HCT116 (cell line): ENCODE results near the gene CCDC40. TPM values are rescaled to one million over a fixed set of nuclear protein-coding genes. Genes with fewer than 3 reads are reported as not detected.

Source experiments
- ATAC-seq: fragments of 200-7000 bp; cut with Tn5 transposase; 2 replicates; pipeline ENCODE4 v1.9.1; 2020; ENCODE audit warnings: mild to moderate bottlenecking, moderate library complexity
- BruUV-seq: library from RNA; stranded (reverse); fragments of 400-500 nt; replicated peaks from 2 replicates; lab custom pipeline; 2021; lab: Mats Ljungman, UMichigan
- CTCF ChIA-PET: fragments of 300-600 bp; sonication (Branson Sonifier 250); formaldehyde crosslinking; loops from one replicate; lab custom pipeline; 2021; ENCODE audit warnings: antibody characterized with exemption; lab: Charles Lee
- POLR2A ChIA-PET: fragments of 300-600, 350-600 bp; sonication (Branson Sonifier 250); formaldehyde crosslinking; loops from one replicate; lab custom pipeline; 2021; ENCODE audit warnings: antibody characterized with exemption; lab: Charles Lee
- RAD21 ChIA-PET, 2 experiments: fragments of 300-600 bp; sonication (Branson Sonifier 250); formaldehyde crosslinking; loops; one replicate each; lab custom pipeline; 2023; ENCODE audit warnings: low total read pairs in 2 of 2; ENCODE audit not compliant: uncharacterized antibody in 2 of 2, unreplicated experiment in 2 of 2, low non-redundant PET in 1 of 2; lab: Charles Lee
- DNase-seq: peaks from one replicate; pipeline ENCODE4 v3.0.0-alpha.2; 2010; ENCODE audit warnings: low read depth, low spot score
- H2AFZ ChIP-seq: fragments of 200-600 bp; shearing (Covaris generic), sonication (generic); 2 replicates; pipeline ENCODE4 v1.6.1; 2017; ENCODE audit warnings: low read depth, mixed run types, mixed read lengths, antibody characterized with exemption, low read length; ENCODE audit not compliant: poor library complexity, severe bottlenecking
- H3K27ac ChIP-seq: 2 replicates; pipeline ENCODE4 v1.5.1; 2012; ENCODE audit warnings: low read depth, low read length
- H3K27me3 ChIP-seq: fragments of 200-600 bp; sonication (generic); 2 replicates; pipeline ENCODE4 v1.6.1; 2016; ENCODE audit warnings: mixed run types, low read length, mixed read lengths; ENCODE audit not compliant: insufficient read depth
- H3K36me3 ChIP-seq, 2 experiments: fragments of 200-500 bp in 1 of 2; fragments of 200-600 bp in 1 of 2; sonication (Bioruptor generic) in 1 of 2; sonication (generic) in 1 of 2; 2 replicates each; pipeline versions ENCODE4 v1.5.1 to v1.6.1; 2014 to 2016; ENCODE audit warnings: low read length in 2 of 2, inconsistent platforms in 1 of 2, mixed read lengths in 1 of 2, mixed run types in 1 of 2; ENCODE audit not compliant: insufficient read depth in 2 of 2, control insufficient read depth in 1 of 2
- H3K4me1 ChIP-seq, 2 experiments: fragments of 200-600 bp in 1 of 2; sonication (generic) in 1 of 2; 2 replicates each; pipeline versions ENCODE4 v1.5.1 to v1.6.1; 2012 to 2017; ENCODE audit warnings: low read length in 2 of 2, inconsistent platforms in 1 of 2, mild to moderate bottlenecking in 1 of 2, mixed read lengths in 1 of 2, mixed run types in 1 of 2, moderate library complexity in 1 of 2; ENCODE audit not compliant: insufficient read depth in 2 of 2, control insufficient read depth in 1 of 2
- H3K4me2 ChIP-seq: fragments of 200-600 bp; sonication (generic); 2 replicates; pipeline ENCODE4 v1.6.1; 2017; ENCODE audit warnings: mixed run types, low read length, mixed read lengths
- H3K4me3 ChIP-seq, 2 experiments: fragments of 200-600 bp in 1 of 2; sonication (generic) in 1 of 2; replicated peaks in 1 of 2; 2 replicates each; pipeline ENCODE4 v1.5.1; 2011 to 2016; ENCODE audit warnings: low read length in 2 of 2, control low read depth in 1 of 2, low read depth in 1 of 2, mild to moderate bottlenecking in 1 of 2, mixed read lengths in 1 of 2, mixed run types in 1 of 2
- H3K79me2 ChIP-seq: fragments of 200-600 bp; sonication (generic); 2 replicates; pipeline ENCODE4 v1.6.1; 2017; ENCODE audit warnings: mild to moderate bottlenecking, mixed run types, low read length, moderate library complexity, mixed read lengths; ENCODE audit not compliant: insufficient read depth
- H3K9ac ChIP-seq: fragments of 200-600 bp; sonication (generic); 2 replicates; pipeline ENCODE4 v1.6.1; 2016; ENCODE audit warnings: low read length, mixed read lengths
- H3K9me2 ChIP-seq: fragments of 200-600 bp; sonication (generic), shearing (Covaris generic); 2 replicates; pipeline ENCODE4 v1.6.1; 2017; ENCODE audit warnings: mixed run types, mild to moderate bottlenecking, moderate library complexity; ENCODE audit not compliant: insufficient read depth
- H3K9me3 ChIP-seq, 2 experiments: fragments of 200-500 bp in 1 of 2; fragments of 200-600 bp in 1 of 2; sonication (Bioruptor generic) in 1 of 2; sonication (generic) in 1 of 2; 2 replicates each; pipeline ENCODE4 v1.6.1; 2014 to 2017; ENCODE audit warnings: low read length in 2 of 2, mixed read lengths in 2 of 2, inconsistent platforms in 1 of 2, low read depth in 1 of 2, mild to moderate bottlenecking in 1 of 2, mixed run types in 1 of 2, moderate library complexity in 1 of 2; ENCODE audit not compliant: control insufficient read depth in 1 of 2, insufficient read depth in 1 of 2
- H4K20me1 ChIP-seq: fragments of 200-600 bp; sonication (generic), shearing (Covaris generic); 2 replicates; pipeline ENCODE4 v1.6.1; 2017; ENCODE audit warnings: mixed run types, mild to moderate bottlenecking, moderate library complexity; ENCODE audit not compliant: insufficient read depth
- CBX3 ChIP-seq: IDR thresholded peaks from 2 replicates; pipeline ENCODE4 v1.6.1; 2012; ENCODE audit warnings: low read depth
- CEBPB ChIP-seq: IDR thresholded peaks from 2 replicates; pipeline ENCODE4 v1.6.1; 2012; ENCODE audit warnings: low read depth
- EZH2 ChIP-seq: fragments of 200-600 bp; sonication (generic); IDR thresholded peaks from 2 replicates; pipeline ENCODE4 v1.6.1; 2017; ENCODE audit warnings: antibody characterized with exemption, mixed run types
- EZH2phosphoT487 ChIP-seq: fragments of 200-600 bp; IDR thresholded peaks from 2 replicates; pipeline ENCODE4 v1.6.1; 2018; ENCODE audit warnings: antibody characterized with exemption, borderline replicate concordance
- FOSL1 ChIP-seq: IDR thresholded peaks from 2 replicates; pipeline ENCODE4 v1.6.1; 2012; ENCODE audit warnings: low read depth
- POLR2A ChIP-seq: IDR thresholded peaks from 2 replicates; pipeline ENCODE4 v1.7.0; 2011; ENCODE audit warnings: borderline replicate concordance; ENCODE audit not compliant: insufficient read depth, insufficient read length; ENCODE audit errors: extremely low read depth
- POLR2AphosphoS5 ChIP-seq: IDR thresholded peaks from 2 replicates; pipeline ENCODE4 v1.6.1; 2011; ENCODE audit warnings: mild to moderate bottlenecking, low read depth, low read length, moderate library complexity
- SIN3A ChIP-seq: IDR thresholded peaks from 2 replicates; pipeline ENCODE4 v1.6.1; 2012; ENCODE audit warnings: low read depth
- SP1 ChIP-seq: IDR thresholded peaks from 2 replicates; pipeline ENCODE4 v1.6.1; 2012; ENCODE audit warnings: low read depth
- SRF ChIP-seq: IDR thresholded peaks from 2 replicates; pipeline ENCODE4 v1.6.1; 2012; ENCODE audit warnings: low read depth
- ZNF274 ChIP-seq: fragments of 200-500 bp; sonication (Bioruptor generic); IDR thresholded peaks from 2 replicates; pipeline ENCODE4 v1.6.1; 2014; ENCODE audit warnings: mild to moderate bottlenecking, low read depth, low read length, inconsistent platforms
- intact Hi-C: fragments of 100-400 bp; cut with micrococcal nuclease; formaldehyde crosslinking; loops from 2 replicates; pipeline ENCODE4 v1.10.0; 2022
- total RNA-seq: library from RNA; stranded (reverse); gene quantifications from one replicate; pipeline ENCODE4 v1.2.1, GENCODE V29; 2021; ENCODE audit not compliant: unreplicated experiment
- TF ChIP-seq, protein P1 (sequence below), 3 experiments: fragments of 200-600 bp in 1 of 3; sonication (generic) in 1 of 3; IDR thresholded peaks in 2 of 3; conservative IDR thresholded peaks in 1 of 3; 2 replicates each; pipeline ENCODE4 v1.5.1; 2012 to 2017; ENCODE audit warnings: low read depth in 2 of 3, low read length in 2 of 3, antibody characterized with exemption in 1 of 3, borderline replicate concordance in 1 of 3, control low read depth in 1 of 3, mild to moderate bottlenecking in 1 of 3, mixed read lengths in 1 of 3, mixed run types in 1 of 3, moderate library complexity in 1 of 3; ENCODE audit not compliant: insufficient read depth in 1 of 3
- TF ChIP-seq, protein P2 (sequence below): IDR thresholded peaks from 2 replicates; pipeline ENCODE4 v1.6.1; 2012
- TF ChIP-seq, protein P3 (sequence below): IDR thresholded peaks from 2 replicates; pipeline ENCODE4 v1.6.1; 2011; ENCODE audit warnings: mild to moderate bottlenecking, low read length, moderate library complexity; ENCODE audit not compliant: insufficient replicate concordance; ENCODE audit errors: extremely low read depth

The CCDC40 gene
- total RNA-seq, 1 experiment from 2014 or later: 10.3 TPM

DNA sequence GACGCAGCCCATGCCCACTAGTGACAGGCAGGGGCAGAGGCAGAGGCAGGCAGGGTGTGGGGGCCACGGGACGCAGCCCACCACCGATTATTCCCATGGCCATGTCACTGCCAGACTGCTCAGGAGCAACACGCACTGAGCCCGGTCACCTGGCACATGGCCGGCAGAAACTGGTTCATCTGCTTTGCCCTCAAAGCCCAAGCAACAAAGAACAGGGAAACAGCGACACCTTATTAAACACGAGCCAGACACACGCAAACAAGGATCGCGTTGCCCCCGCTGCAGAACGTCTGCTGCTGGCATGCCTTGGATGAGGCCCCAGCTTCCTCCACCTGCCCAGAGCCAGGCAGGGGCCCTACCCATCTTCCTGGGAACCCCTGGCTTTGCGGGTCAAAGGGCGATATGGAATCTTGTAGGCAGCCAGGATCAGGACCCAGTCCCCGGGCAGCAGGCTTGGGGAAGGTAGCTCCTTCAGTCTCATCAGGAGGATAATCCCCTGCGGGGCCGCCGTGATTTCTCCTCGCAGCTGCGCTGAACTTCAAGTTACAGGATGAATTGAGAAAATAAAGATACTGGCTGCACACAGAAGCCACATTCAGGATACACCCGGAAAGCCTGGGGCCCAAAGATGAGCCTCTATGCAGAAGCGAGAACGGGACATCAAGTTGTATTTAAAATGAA lies 5.6 kb upstream of the CCDC40 start:
- no TSS peak for BruUV-seq
- no peaks in the 10 kb centered on the region for H3K9me3 ChIP-seq
- TF ChIP-seq SP1: no peak
- no peak for TF ChIP-seq SIN3A
- no peak for TF ChIP-seq EZH2
- no peak for TF ChIP-seq POLR2AphosphoS5
- no peak for TF ChIP-seq POLR2A
- no peak for TF ChIP-seq EZH2phosphoT487
- TF ChIP-seq, protein P1, sequence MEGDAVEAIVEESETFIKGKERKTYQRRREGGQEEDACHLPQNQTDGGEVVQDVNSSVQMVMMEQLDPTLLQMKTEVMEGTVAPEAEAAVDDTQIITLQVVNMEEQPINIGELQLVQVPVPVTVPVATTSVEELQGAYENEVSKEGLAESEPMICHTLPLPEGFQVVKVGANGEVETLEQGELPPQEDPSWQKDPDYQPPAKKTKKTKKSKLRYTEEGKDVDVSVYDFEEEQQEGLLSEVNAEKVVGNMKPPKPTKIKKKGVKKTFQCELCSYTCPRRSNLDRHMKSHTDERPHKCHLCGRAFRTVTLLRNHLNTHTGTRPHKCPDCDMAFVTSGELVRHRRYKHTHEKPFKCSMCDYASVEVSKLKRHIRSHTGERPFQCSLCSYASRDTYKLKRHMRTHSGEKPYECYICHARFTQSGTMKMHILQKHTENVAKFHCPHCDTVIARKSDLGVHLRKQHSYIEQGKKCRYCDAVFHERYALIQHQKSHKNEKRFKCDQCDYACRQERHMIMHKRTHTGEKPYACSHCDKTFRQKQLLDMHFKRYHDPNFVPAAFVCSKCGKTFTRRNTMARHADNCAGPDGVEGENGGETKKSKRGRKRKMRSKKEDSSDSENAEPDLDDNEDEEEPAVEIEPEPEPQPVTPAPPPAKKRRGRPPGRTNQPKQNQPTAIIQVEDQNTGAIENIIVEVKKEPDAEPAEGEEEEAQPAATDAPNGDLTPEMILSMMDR (IDR thresholded peaks at IDR 0.05 in 2 of 3, conservative IDR thresholded peaks at IDR 0.05 in 1 of 3; ENCODE audit: borderline replicate concordance in 1 of 3, insufficient read depth in 1 of 3, low read depth in 2 of 3, low read length in 2 of 3): no peak
- no peak for TF ChIP-seq ZNF274
- TF ChIP-seq, protein P2, sequence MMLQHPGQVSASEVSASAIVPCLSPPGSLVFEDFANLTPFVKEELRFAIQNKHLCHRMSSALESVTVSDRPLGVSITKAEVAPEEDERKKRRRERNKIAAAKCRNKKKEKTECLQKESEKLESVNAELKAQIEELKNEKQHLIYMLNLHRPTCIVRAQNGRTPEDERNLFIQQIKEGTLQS: no peak
- TF ChIP-seq SRF: no peak
- no peak for TF ChIP-seq CEBPB
- TF ChIP-seq FOSL1: no peak
- no peak for TF ChIP-seq CBX3
- TF ChIP-seq, protein P3, sequence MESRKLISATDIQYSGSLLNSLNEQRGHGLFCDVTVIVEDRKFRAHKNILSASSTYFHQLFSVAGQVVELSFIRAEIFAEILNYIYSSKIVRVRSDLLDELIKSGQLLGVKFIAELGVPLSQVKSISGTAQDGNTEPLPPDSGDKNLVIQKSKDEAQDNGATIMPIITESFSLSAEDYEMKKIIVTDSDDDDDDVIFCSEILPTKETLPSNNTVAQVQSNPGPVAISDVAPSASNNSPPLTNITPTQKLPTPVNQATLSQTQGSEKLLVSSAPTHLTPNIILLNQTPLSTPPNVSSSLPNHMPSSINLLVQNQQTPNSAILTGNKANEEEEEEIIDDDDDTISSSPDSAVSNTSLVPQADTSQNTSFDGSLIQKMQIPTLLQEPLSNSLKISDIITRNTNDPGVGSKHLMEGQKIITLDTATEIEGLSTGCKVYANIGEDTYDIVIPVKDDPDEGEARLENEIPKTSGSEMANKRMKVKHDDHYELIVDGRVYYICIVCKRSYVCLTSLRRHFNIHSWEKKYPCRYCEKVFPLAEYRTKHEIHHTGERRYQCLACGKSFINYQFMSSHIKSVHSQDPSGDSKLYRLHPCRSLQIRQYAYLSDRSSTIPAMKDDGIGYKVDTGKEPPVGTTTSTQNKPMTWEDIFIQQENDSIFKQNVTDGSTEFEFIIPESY: no peak
- no peak overlapping the region for H3K27ac ChIP-seq
- no peak for DNase-seq
- peaks cover 5% of the 10 kb centered on the region; the same call in 1 of the 2 replicates for H3K79me2 ChIP-seq
- peaks cover 3 to 19% of the 10 kb centered on the region in 2 experiments; a peak in 3 of 4 replicates for H3K4me1 ChIP-seq
- intact Hi-C loops: no loop called here
- H3K9me2 ChIP-seq: no peaks in the 10 kb centered on the region
- no peak for ATAC-seq
- H2AFZ ChIP-seq: no peak overlapping the region
- CTCF ChIA-PET: interaction anchor here (1.5 kb wide), 1 partner anchor 22 kb away, joined by 4 read pairs; no protein-coding TSS in a partner anchor
- no peaks in the 10 kb centered on the region for H3K27me3 ChIP-seq
- POLR2A ChIA-PET: no interaction called here
- RAD21 ChIA-PET: no interaction called here
- no peak overlapping the region for H3K4me3 ChIP-seq
- no peaks in the 10 kb centered on the region for H3K36me3 ChIP-seq
- no peak overlapping the region for H3K4me2 ChIP-seq
- H3K9ac ChIP-seq: no peak overlapping the region
- H4K20me1 ChIP-seq: no peaks in the 10 kb centered on the region
